Upper lobe of left lung (tissue), 6 donors: Measurements from ENCODE around the gene SHANK3. TPM values are rescaled to one million over a fixed set of nuclear protein-coding genes. Genes with fewer than 3 reads are reported as not detected.

ENCODE experiments used
- ATAC-seq, 2 donors: fragments of 200-7000 bp; cut with Tn5 transposase; one replicate each; pipeline ENCODE4 v1.9.1; 2022; ENCODE audit warnings: mild to moderate bottlenecking in 2 of 2, moderate library complexity in 2 of 2; ENCODE audit not compliant: low FRiP score in 2 of 2
- DNase-seq, 2 donors: peaks; one replicate each; pipeline ENCODE4 v3.0.0-alpha.2; 2019 to 2020
- H3K27ac ChIP-seq, 4 donors: fragments of 200-600 bp; sonication (generic); one replicate each; pipeline ENCODE4 v1.5.1; 2016 to 2019
- H3K27me3 ChIP-seq, 4 donors: fragments of 200-600 bp; sonication (generic); one replicate each; pipeline ENCODE4 v1.5.1; 2017 to 2019
- H3K36me3 ChIP-seq, 4 donors: fragments of 200-600 bp; sonication (generic); one replicate each; pipeline ENCODE4 v1.5.1; 2016 to 2019
- H3K4me1 ChIP-seq, 4 donors: fragments of 200-600 bp; sonication (generic); one replicate each; pipeline ENCODE4 v1.5.1; 2018 to 2019
- H3K4me3 ChIP-seq, 4 donors: fragments of 200-600 bp; sonication (generic); one replicate each; pipeline ENCODE4 v1.5.1; 2017 to 2019; ENCODE audit warnings: mild to moderate bottlenecking in 2 of 4, moderate library complexity in 1 of 4
- H3K9me3 ChIP-seq, 4 donors: fragments of 200-600 bp; sonication (generic); one replicate each; pipeline ENCODE4 v1.5.1; 2018 to 2019
- EP300 ChIP-seq, 4 donors: sonication (generic); formaldehyde crosslinking; IDR thresholded peaks; one replicate each; pipeline ENCODE4 v1.5.1; 2017; ENCODE audit warnings: antibody characterized with exemption in 4 of 4, control low read depth in 2 of 4
- POLR2A ChIP-seq, 4 donors: fragments of 450-650 bp; IDR thresholded peaks; one replicate each; pipeline ENCODE4 v1.5.1; 2016 to 2017; ENCODE audit warnings: antibody characterized with exemption in 4 of 4, mild to moderate bottlenecking in 2 of 4
- POLR2AphosphoS5 ChIP-seq, 2 donors: sonication (generic); formaldehyde crosslinking; IDR thresholded peaks; one replicate each; pipeline ENCODE4 v1.5.1; 2017; ENCODE audit warnings: antibody characterized with exemption in 2 of 2
- WGBS, 2 donors: methylation state at CpG; one replicate each; pipeline ENCODE4 v1.1.5; 2017 to 2018; 5-methylcytosine and 5-hydroxymethylcytosine counted together
- total RNA-seq, 6 donors: library from RNA; depleted of rRNA in 4 of 6; stranded (reverse); fragments of >200 nt in 4 of 6; gene quantifications; one replicate each; pipeline versions ENCODE4 v1.1.0 to v1.2.1, GENCODE V29; 2016 to 2021
- TF ChIP-seq, protein P1 (sequence below), 6 experiments: fragments of 450-650 bp in 4 of 6; fragments of 200-600 bp in 2 of 6; sonication (generic) in 2 of 6; IDR thresholded peaks; one replicate each; pipeline ENCODE4 v1.5.1; 2016 to 2019; ENCODE audit warnings: antibody characterized with exemption in 6 of 6
- donor health status: DM: no; HTN: no; CAD: no; lungs with moderate emphysema.
- donor health status: DM: no; HTN: yes; CAD: no; lungs with severe emphysema.

Gene SHANK3
- total RNA-seq, 6 donors from 2014 or later: 16.6 to 105 (median 51.1) TPM

DNA sequence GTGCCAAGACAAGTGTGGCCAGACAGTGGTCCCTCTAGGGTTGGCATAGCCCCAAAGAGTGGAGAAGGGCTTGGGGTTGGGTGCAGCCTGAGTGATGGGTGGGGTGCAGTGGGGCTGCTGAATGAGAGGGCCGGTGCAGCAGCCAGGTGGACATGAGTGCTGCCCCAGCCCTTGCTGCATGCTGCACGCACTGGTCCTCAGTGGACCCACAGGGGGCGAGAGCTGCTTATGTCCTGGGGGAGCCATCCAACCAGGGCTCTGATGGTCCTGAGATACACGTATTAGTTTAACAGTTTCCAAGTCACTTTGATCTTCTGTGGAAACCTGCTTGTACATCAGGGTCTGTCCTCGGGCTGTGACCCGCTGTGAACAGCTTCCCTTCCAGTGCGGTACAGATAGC lies 41.5 kb downstream of the SHANK3 start:
- Histone ChIP-seq H3K36me3 (peaks cover 0 to 66% (median 1%) of the 10 kb centered on the region in 4 donors), H3K4me3 (no peak overlapping the region), H3K9me3 (no peaks in the 10 kb centered on the region), H3K27ac (peak overlapping the region; percentile 61 to 69 (median 68)), H3K4me1 (peaks cover 10 to 21% (median 19%) of the 10 kb centered on the region in 4 donors), H3K27me3 (no peaks in the 10 kb centered on the region)
- no peak for DNase-seq
- 85 to 89% methylated on average over 5 to 7 of the region's 7 CpGs for WGBS, 2 donors
- TF ChIP-seq POLR2AphosphoS5 (IDR thresholded peaks at IDR 0.05): no peak
- TF ChIP-seq EP300 (IDR thresholded peaks at IDR 0.05): no peak
- TF ChIP-seq POLR2A (IDR thresholded peaks at IDR 0.05): no peak
- TF ChIP-seq, protein P1, sequence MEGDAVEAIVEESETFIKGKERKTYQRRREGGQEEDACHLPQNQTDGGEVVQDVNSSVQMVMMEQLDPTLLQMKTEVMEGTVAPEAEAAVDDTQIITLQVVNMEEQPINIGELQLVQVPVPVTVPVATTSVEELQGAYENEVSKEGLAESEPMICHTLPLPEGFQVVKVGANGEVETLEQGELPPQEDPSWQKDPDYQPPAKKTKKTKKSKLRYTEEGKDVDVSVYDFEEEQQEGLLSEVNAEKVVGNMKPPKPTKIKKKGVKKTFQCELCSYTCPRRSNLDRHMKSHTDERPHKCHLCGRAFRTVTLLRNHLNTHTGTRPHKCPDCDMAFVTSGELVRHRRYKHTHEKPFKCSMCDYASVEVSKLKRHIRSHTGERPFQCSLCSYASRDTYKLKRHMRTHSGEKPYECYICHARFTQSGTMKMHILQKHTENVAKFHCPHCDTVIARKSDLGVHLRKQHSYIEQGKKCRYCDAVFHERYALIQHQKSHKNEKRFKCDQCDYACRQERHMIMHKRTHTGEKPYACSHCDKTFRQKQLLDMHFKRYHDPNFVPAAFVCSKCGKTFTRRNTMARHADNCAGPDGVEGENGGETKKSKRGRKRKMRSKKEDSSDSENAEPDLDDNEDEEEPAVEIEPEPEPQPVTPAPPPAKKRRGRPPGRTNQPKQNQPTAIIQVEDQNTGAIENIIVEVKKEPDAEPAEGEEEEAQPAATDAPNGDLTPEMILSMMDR (IDR thresholded peaks at IDR 0.05): no peak
- ATAC-seq: no peak

DNA sequence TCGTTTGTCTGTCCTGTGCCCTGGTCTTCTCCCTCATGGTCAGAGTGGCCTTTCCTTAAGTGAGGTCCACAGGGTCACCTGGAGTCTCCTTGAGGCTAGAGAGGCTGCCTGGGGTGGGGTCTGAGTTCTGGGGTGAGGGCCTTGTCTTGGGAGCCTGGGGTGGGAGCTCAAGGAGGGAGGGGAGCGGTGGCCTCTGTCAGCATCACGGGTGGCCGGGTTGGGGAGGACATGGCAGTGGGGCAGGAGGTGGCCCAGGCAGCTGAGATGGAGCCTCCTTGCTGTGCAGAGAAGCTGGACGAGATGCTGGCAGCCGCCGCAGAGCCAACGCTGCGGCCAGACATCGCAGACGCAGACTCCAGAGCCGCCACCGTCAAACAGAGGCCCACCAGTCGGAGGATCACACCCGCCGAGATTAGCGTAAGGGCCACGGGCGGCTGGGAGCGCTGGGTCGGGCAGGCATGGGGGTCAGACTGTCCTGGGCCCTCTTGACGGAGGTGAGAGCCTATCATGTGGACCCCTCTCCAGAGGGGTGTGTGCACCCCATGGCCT lies 42.1 kb downstream of the SHANK3 start:
- Histone ChIP-seq H3K9me3 (no peaks in the 10 kb centered on the region), H3K36me3 (peaks cover 0 to 60% (median 1%) of the 10 kb centered on the region in 4 donors), H3K27me3 (no peaks in the 10 kb centered on the region), H3K4me3 (no peak overlapping the region), H3K27ac (peak overlapping the region; percentile 61 to 69 (median 68)), H3K4me1 (peaks cover 10 to 21% (median 19%) of the 10 kb centered on the region in 4 donors)
- 90 to 95% methylated on average over 20 to 21 of the region's 22 CpGs for WGBS, 2 donors
- no peak for ATAC-seq
- DNase-seq: peak in 1 of 2 donors; percentile 74
- TF ChIP-seq POLR2A (IDR thresholded peaks at IDR 0.05): no peak
- no peak for TF ChIP-seq POLR2AphosphoS5 (IDR thresholded peaks at IDR 0.05)
- no peak for TF ChIP-seq EP300 (IDR thresholded peaks at IDR 0.05)
- TF ChIP-seq, protein P1 (IDR thresholded peaks at IDR 0.05): no peak

DNA sequence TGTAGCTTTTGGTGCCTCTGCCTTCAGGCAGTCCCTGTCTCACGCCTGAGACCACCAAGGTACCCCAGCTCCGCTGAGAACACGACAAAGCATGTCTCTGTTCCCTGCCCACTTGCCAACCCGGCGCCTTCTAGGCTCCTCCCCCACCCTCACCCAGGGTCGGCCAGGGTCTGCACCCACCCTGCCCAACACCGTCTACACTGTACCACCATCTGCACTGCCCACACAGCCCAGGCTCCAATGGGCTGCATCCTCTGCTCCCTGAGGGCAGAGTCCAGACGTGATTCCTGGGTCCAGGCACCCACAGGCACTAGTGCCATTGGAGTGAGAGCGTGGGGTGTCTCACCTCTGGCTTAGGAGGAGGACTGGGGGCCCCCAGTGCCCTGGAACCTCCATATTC lies 42.6 kb downstream of the SHANK3 start:
- Histone ChIP-seq H3K9me3 (no peaks in the 10 kb centered on the region), H3K4me1 (peaks cover 10 to 25% (median 19%) of the 10 kb centered on the region in 4 donors), H3K27ac (peak overlapping the region in 3 of 4 donors; percentile 61 to 69 (median 67)), H3K4me3 (no peak overlapping the region), H3K36me3 (peaks cover 0 to 55% (median under 1%) of the 10 kb centered on the region in 4 donors), H3K27me3 (no peaks in the 10 kb centered on the region)
- DNase-seq (no peak), ATAC-seq (no peak)
- 79 to 92% methylated on average over 8 to 9 of the region's 9 CpGs for WGBS, 2 donors
- TF ChIP-seq, protein P1 (IDR thresholded peaks at IDR 0.05): no peak
- TF ChIP-seq EP300 (IDR thresholded peaks at IDR 0.05): no peak
- no peak for TF ChIP-seq POLR2A (IDR thresholded peaks at IDR 0.05)

DNA sequence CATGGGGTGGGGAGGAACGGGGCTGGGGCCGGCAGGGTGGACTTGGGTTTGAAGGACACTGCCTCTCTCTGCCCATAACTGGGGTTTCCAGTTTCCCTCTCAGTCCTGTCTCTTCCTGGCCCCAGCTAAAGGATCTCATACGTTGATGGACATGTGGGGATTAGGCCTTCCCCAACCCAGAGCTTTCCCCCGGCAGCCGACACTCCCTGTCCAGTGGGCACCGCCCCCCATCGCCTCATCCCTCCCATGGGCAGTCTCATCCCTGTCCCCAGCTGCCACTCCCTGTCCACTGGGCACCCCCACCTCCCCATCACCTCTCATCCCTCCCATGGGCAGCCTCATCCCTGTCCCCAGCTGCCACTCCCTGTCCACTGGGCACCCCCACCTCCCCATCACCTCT lies 43.2 kb downstream of the SHANK3 start:
- H3K27ac ChIP-seq: peak overlapping the region in 1 of 4 donors; percentile 61
- H3K27me3 ChIP-seq: no peaks in the 10 kb centered on the region
- DNase-seq: no peak
- WGBS, 2 donors: 91 to 92% methylated on average over 7 of the region's 7 CpGs
- no peak for TF ChIP-seq EP300 (IDR thresholded peaks at IDR 0.05)
- TF ChIP-seq POLR2A (IDR thresholded peaks at IDR 0.05): no peak
- H3K9me3 ChIP-seq: no peaks in the 10 kb centered on the region
- no peak overlapping the region for H3K4me3 ChIP-seq
- peaks cover 10 to 28% (median 20%) of the 10 kb centered on the region in 4 donors for H3K4me1 ChIP-seq
- ATAC-seq: no peak
- H3K36me3 ChIP-seq: peaks cover 0 to 49% (median 0%) of the 10 kb centered on the region in 4 donors

DNA sequence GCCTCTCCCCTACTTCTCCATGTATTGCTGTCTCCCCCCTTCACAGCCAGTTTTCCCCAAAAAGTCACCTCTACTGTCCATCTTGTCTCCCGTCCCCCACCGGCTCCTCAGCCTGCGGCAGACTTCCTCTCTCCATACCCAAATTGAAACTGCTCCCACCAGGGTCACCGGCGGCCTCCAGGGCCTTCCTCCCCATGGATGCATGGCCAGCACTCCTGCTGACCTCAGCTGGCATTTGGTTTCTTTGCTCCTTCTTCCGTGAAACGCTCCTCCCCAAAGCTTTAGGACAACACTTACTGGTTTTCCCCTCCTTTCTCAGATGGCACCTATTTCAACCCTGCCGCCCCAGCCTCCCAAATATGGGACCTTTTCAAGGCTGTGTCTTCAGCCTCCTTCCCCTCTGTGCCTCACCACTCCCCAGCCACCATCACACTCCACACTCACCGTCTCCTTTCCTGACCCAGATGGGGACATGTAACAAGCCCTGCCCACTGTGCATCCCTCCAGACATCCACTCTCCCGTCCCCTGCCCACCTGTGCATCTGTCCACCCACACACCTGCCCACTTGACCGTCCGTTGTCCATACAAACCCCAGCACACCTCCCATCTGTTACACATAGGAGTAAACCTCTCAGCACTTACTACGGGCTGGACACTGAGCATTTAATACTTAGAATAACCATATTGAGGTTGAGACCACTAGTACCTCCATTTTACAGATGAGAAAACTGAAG lies 43.8 kb downstream of the SHANK3 start:
- TF ChIP-seq POLR2AphosphoS5 (IDR thresholded peaks at IDR 0.05): no peak
- no peak for TF ChIP-seq POLR2A (IDR thresholded peaks at IDR 0.05)
- TF ChIP-seq EP300 (IDR thresholded peaks at IDR 0.05): no peak
- TF ChIP-seq, protein P1 (IDR thresholded peaks at IDR 0.05): no peak
- ATAC-seq: no peak

More for the DNA sequence above, 43.8 kb downstream of the SHANK3 start:
- Histone ChIP-seq H3K27ac (no peak overlapping the region), H3K4me3 (no peak overlapping the region), H3K9me3 (no peaks in the 10 kb centered on the region), H3K27me3 (no peaks in the 10 kb centered on the region), H3K36me3 (peaks cover 0 to 52% (median 1%) of the 10 kb centered on the region in 4 donors), H3K4me1 (peaks cover 10 to 28% (median 18%) of the 10 kb centered on the region in 4 donors)
- 91 to 93% methylated on average over 13 of the region's 13 CpGs for WGBS, 2 donors
- DNase-seq: no peak
